Pons (tissue), 1 donor: Measurements from ENCODE around the gene LINC01488.

Experiments used
- DNase-seq: peaks from one replicate; pipeline ENCODE4 v3.0.0-alpha.2; 2016; ENCODE audit warnings: low spot score

The LINC01488 gene

GRCh38 chr11:69479591-69480271 is 1.7 kb upstream of the LINC01488 start:
- DNase-seq: no peak

- DNase-seq: no peak
Observed at GRCh38 chr11:69480547-69481392, 693 bp upstream of the LINC01488 start.

DNA sequence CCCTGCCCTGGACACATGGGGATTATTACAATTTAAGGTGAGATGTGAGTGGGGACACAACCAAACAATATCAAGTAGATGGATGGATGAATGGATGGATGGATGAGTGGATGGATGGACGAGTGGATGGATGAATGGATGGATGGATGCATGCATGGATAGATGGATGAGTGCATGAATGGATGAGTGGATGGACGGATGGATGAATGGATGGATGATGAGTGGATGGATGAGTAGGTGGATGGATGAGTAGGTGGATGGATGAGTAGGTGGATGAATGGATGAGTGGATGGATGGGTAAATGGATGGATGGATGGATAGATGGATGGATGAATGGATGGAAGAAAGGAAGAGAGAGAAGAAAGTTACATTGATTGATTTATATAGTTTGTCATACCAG is 859 bp downstream of the LINC01488 start:
- DNase-seq: no peak

GRCh38 chr11:69483170-69483569 is 1.7 kb downstream of the LINC01488 start:
- no peak for DNase-seq

DNA sequence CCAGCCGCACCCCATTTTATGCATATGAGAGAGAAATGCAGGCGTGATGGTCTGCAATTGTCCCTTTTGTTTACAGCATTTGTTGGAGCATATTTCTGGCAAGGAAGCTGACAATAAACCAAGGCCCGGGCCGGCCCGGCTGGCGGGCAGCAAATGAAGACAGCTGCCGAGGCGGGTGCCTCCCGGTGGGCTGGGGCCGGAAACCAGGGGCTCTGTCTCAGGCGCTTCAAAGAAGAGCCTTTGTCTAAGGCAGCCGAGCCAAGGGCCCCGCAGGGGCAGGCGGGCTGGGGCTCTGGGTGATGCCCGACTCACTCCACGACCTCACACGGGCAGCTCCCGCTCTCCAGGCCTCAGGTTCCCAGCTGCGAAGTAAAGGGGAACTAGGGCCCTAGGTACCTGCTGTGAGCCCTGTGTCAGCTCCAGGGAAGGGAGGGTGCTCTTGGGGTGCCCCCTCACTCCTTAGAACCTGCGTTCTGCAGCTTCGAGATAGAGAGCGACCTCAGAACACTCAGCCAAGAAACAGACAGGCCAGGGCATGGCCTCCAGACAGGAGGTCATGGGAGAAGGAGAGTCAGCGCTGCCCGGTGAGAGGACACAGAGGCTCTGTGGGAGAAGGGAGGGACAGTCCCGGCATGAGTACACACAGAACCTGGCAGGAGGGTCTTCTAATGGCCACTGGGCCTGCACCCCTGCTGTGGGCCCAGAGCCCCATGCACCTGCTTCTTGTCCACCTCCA is 2.4 kb downstream of the LINC01488 start:
- no peak for DNase-seq

- no peak for DNase-seq
Observed at GRCh38 chr11:69484427-69485259, 3.2 kb downstream of the LINC01488 start.

- no peak for DNase-seq
Observed at GRCh38 chr11:69485337-69486041, 4.0 kb downstream of the LINC01488 start.

DNA sequence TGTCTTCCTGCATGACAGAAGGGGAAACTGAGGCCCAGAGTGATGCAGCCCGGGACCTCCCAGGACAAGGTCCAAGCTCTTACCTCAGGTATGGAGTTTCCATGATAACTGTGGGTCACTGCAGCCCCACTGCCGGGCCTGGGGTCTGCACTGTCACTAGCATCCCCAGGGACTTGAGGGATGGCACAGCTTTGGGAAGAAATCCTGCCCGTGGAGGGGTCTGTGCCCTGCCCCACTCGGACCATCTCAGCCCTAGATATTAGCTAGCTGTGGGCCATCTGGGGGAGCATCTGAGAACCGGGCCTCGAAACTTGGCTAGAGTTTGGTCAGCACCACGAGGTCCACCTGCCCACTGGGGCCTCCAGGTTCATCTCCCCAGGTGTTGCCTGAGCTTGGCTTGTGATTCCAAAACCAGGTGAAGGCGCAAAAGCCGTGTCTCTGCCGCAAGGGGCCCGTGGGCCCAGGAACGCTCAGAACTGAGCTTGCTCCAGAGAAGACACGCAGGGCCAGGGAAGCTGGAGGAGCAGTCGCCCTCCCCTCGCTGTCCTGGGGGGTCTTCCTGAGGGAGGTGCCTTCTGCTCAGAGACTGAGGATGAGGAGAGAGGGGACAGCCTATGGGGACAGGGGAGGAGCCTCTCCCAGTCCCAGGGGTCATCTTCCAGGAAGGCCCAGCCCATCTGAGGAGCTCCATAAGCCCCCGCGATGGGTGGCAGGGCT is 4.8 kb downstream of the LINC01488 start:
- no peak for DNase-seq

- DNase-seq: no peak
Observed at GRCh38 chr11:69486773-69487291, 5.4 kb downstream of the LINC01488 start.

DNA sequence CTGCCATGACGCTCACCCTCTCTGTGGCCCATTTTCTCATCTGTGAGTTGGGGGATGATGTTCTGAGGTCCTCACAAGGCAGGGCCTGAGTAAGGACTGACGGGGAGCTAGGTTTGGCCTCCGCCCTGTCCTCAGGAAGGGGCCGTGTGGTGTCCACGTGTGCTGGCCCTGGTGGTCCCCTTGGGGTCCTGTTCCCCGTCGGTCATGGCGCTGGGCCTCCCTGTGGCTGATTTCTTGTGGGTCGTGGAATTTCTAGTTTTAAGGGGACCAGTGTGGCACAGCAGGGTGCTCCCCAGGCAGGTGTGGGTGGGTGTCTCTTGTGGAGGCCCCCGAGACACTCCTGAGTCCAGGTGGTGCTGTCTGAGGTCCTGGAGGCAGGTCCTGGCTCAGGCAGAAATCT is 5.9 kb downstream of the LINC01488 start:
- no peak for DNase-seq

GRCh38 chr11:69487849-69488542 is 6.5 kb downstream of the LINC01488 start:
- DNase-seq: no peak

DNA sequence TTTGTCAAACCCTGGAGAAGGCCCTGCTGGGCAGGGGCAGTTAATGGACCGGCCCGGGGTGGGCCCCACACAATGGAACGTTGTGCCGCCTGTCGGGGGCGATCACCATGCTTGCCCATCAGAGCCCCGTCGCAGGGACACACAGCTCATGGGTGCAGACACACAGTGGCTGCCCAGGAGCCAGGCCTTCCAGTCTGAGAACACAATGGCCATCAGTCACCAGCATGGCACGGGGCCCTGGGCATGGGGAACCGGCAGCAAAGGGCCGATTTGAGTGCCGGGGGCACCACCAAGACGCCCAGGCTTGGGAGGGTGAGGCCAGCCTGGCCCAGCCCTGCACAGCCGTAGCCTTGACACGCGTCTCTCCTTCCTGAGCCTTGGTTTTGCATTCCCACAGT is 7.1 kb downstream of the LINC01488 start:
- no peak for DNase-seq

DNA sequence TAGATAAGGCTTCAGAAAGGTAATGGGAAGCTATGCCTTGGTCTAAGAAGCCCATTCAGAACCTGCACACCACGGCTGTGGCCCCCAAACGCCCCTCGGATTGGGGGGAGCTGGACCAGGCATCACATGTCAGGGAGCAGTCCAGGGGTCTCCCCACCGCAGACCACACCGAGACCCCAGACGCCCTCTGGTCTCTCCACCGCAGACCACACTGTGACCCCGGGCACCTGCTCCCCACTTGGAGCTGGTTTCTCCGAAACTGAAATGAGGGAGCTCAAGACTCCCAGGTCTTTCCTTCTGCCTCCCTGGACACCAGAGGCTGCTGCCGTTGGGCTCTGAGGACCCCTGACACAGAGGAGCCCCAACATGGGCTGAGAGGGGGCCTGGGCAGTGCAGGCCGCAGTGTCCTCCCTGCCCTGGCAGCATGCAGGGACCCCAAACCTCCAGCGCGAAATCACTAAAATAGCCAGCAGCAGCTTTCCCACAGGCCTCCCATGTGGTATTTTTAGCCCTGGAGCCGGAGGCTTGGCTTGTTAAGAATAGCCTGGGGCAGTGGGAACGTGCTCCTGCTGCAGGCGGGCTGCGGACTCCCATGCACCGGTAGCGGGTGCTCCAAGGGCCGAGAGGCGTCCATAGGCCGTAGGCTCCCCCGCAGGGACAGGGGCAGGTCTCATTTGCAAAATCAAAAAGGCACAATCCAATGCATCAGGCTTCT is 7.7 kb downstream of the LINC01488 start:
- DNase-seq: no peak

- no peak for DNase-seq
Observed at GRCh38 chr11:69489746-69490365, 8.4 kb downstream of the LINC01488 start.

DNA sequence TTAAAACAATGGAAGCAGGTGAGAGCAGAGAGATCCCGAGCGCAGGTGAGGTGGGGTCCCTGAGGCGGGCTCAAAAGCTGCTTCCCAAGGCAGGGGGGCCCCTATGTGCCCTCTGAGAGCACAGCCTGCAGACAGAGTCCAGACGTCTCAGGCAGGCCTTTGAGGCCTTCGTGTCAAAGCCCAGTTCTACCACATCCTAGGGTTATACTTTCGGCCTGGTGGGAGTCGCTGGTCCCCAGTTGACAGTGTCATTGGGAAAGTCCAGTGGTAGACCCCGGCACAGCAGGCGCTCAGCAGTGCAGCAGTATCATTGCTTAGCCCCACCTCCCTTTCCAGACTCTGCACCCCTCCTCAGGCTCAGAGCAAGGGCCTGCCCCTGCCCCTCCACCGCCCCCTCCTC is 9.1 kb downstream of the LINC01488 start:
- no peak for DNase-seq

DNA sequence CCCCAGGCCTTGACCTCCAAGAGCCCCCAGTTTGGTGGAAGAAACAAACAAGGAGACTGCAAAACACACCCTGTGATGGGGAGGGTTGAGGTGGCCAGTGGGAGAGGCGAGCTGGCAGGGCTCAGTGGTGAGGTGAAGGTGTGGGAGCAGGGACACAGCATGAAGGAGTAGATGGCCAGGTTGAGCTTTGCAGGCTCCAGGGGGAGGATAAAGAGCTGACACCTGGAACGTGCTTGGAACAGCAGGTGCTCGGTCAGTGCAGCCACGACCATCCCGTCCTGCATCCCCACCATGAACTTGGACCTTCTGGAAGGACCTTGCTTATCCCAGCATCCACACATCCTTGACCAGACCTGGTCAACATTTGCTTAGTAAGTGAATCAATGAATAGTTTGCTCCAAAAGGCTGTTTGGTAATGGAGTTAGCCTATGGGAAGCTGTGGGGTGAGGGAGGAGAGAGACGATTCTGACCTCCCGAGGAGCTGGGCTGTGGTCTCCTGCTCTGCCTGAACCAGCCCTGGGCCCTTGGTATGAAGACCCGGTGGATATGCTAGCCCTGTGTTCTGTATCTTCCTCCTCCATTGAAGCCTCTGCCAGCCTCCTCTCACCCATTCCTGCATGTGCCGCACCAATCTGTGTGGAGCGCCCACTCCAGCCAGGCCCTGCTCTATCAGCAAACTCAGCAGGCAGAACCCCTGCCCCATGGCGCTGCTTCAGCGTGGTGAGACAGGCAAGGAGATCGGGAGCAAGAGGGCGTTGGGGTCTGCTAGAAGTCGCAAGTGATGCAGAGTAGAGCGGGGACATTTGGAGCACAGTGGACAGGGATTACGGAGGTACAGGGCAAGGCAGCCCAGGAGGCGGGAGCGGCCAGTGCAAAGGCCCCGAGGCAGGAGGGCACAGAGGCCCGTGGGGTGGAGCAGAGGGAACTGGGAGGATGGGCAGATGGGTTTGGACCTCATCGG is 9.9 kb downstream of the LINC01488 start:
- no peak for DNase-seq

GRCh38 chr11:69492201-69492991 is 10.9 kb downstream of the LINC01488 start:
- no peak for DNase-seq
